Glutamatergic neuron (in vitro differentiated cells): ENCODE data around the gene CTSD. TPM values are rescaled to one million over a fixed set of nuclear protein-coding genes. Genes with fewer than 3 reads are reported as not detected.
"Not testable (repeated sequence)": the region's sequence is repeated elsewhere in the genome, so short reads cannot be mapped to it uniquely, and the experiment has no call there.

ENCODE experiments used
- DNase-seq: peaks from one replicate; pipeline ENCODE4 v3.0.0; 2022
- H3K27ac Mint-ChIP-seq: one replicate; pipeline ENCODE4 v1.8.0; 2020; ENCODE audit warnings: mild to moderate bottlenecking, mixed read lengths, inconsistent platforms; ENCODE audit not compliant: unreplicated experiment
- H3K27me3 Mint-ChIP-seq: one replicate; pipeline ENCODE4 v1.8.0; 2020; ENCODE audit warnings: mild to moderate bottlenecking, moderate library complexity, mixed read lengths, inconsistent platforms; ENCODE audit not compliant: unreplicated experiment
- H3K36me3 Mint-ChIP-seq: one replicate; pipeline ENCODE4 v1.8.0; 2020; ENCODE audit warnings: mild to moderate bottlenecking, mixed read lengths, inconsistent platforms; ENCODE audit not compliant: unreplicated experiment
- H3K4me1 Mint-ChIP-seq: one replicate; pipeline ENCODE4 v1.8.0; 2020; ENCODE audit warnings: mild to moderate bottlenecking, low read depth, mixed read lengths, inconsistent platforms; ENCODE audit not compliant: unreplicated experiment
- H3K4me3 Mint-ChIP-seq: one replicate; pipeline ENCODE4 v1.8.0; 2020; ENCODE audit warnings: mild to moderate bottlenecking, mixed read lengths, inconsistent platforms; ENCODE audit not compliant: unreplicated experiment
- H3K9me3 Mint-ChIP-seq: one replicate; pipeline ENCODE4 v1.8.0; 2020; ENCODE audit warnings: mild to moderate bottlenecking, moderate library complexity, mixed read lengths, inconsistent platforms; ENCODE audit not compliant: unreplicated experiment
- CTCF ChIP-seq: fragments of 200-600 bp; sonication (generic); IDR thresholded peaks from one replicate; pipeline ENCODE4 v1.5.0; 2021; ENCODE audit not compliant: partially characterized antibody, unreplicated experiment
- long read RNA-seq: library from polyadenylated mRNA; unstranded; transcript quantifications from one replicate; pipeline ENCODE4 v2.0.0, GENCODE V29; 2020; ENCODE audit not compliant: unreplicated experiment
- total RNA-seq: library from RNA; stranded (reverse); fragmentation: NEBNext Ultra II Directional; extraction: Animal tissue kit (Norgen Biotek cat#: 25700); gene quantifications from one replicate; pipeline ENCODE4 v1.2.1, GENCODE V29; 2021; ENCODE audit not compliant: unreplicated experiment

CTSD gene
- total RNA-seq = 159 TPM
- long read RNA-seq, transcript CTSD-201 (9 exons, 2,123 nt) = major isoform, 141 of 150 reads
- long read RNA-seq, partial matches to known transcripts = 2 of 150 reads
- long read RNA-seq, other reads (novel, unspliced or antisense) = 5 of 150 reads

- H3K27me3 Mint-ChIP-seq = peaks cover 4% of the 10 kb centered on the region
- peak within 1 kb of the TSS; percentile 90 for H3K4me3 Mint-ChIP-seq
- H3K27ac Mint-ChIP-seq = peak within 1 kb of the TSS; percentile 90
- no peak for TF ChIP-seq CTCF
- H3K9me3 Mint-ChIP-seq = peaks cover 6% of the 10 kb centered on the region
- no peaks in the 10 kb centered on the region for H3K4me1 Mint-ChIP-seq
- DNase-seq = peak; percentile 95
- H3K36me3 Mint-ChIP-seq = no peaks in the 10 kb centered on the region
Measured at GRCh38 chr11:1763796-1764661, at the start of gene CTSD. TSS of gene CTSD (minus strand) at chr11:1763927. CDS start at chr11:1763859, 68 bp downstream.

DNA sequence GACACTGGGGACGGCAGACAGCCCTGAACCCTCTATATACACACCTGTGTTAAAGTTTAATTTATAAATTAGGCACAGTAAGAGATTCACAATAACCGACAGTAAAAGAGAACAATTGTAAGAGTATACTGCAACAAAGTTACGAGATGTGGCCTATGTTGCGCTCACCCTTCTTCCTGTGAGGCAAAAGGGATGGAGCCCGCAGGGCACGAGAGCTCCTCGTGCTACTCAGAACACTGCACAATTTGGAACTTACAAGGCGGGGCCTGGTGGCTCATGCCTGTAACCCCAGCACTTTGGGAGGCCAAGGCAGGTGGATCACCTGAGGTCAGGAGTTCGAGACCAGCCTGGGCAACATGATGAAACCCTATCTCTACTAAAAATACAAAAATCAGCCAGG lies 49.6 kb upstream of the CTSD start:
- H3K4me1 Mint-ChIP-seq, H3K27me3 Mint-ChIP-seq, H3K36me3 Mint-ChIP-seq, H3K4me3 Mint-ChIP-seq, H3K9me3 Mint-ChIP-seq, H3K27ac Mint-ChIP-seq, DNase-seq: not testable (repeated sequence)

GRCh38 chr11:1812801-1813200 lies 49.1 kb upstream of the CTSD start:
- Mint-ChIP-seq H3K36me3 (no peaks in the 10 kb centered on the region), H3K4me1 (no peaks in the 10 kb centered on the region), H3K27ac (no peak overlapping the region), H3K9me3 (peaks cover 5% of the 10 kb centered on the region), H3K4me3 (no peak overlapping the region), H3K27me3 (peaks cover 5% of the 10 kb centered on the region)
- no peak for DNase-seq
- no peak for TF ChIP-seq CTCF

GRCh38 chr11:1812274-1812673 lies 48.5 kb upstream of the CTSD start:
- TF ChIP-seq CTCF = no peak
- DNase-seq = no peak
- Mint-ChIP-seq H3K36me3 (no peaks in the 10 kb centered on the region), H3K4me1 (no peaks in the 10 kb centered on the region), H3K9me3 (peaks cover 5% of the 10 kb centered on the region), H3K27ac (no peak overlapping the region), H3K27me3 (peaks cover 1% of the 10 kb centered on the region), H3K4me3 (no peak overlapping the region)

DNA sequence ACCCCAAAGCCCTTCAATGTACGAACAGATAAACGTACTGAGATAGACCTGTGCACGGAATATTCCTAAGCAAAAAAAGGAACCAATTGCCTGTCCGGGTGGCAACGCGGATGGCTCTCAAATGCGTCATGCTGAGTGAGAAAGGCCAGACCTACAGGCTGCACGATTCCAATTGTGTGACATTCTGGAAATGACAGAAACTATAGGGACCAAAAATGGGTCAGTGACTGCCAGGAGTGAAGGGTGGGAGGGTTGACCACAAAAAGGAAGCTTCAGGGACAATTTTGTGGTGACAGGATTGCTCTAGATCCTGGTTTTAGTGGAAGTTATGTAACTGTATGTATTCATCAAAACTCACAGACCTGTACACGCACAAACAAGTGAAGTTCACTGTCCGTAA lies 47.0 kb upstream of the CTSD start:
- Mint-ChIP-seq H3K4me3 (no peak overlapping the region), H3K9me3 (peaks cover 5% of the 10 kb centered on the region), H3K27ac (no peak overlapping the region), H3K36me3 (no peaks in the 10 kb centered on the region), H3K27me3 (peaks cover 1% of the 10 kb centered on the region), H3K4me1 (no peaks in the 10 kb centered on the region)
- DNase-seq = no peak
- TF ChIP-seq CTCF = no peak
